Cardiac muscle cell (in vitro differentiated cells and primary cell): ENCODE data around the gene CELF1. TPM values are rescaled to one million over a fixed set of nuclear protein-coding genes. Genes with fewer than 3 reads are reported as not detected.
"Not testable (repeated sequence)": the region's sequence is repeated elsewhere in the genome, so short reads cannot be mapped to it uniquely, and the experiment has no call there.

ENCODE experiments used
- DNase-seq, 2 donors: peaks; one replicate each; pipeline versions ENCODE4 v3.0.0 to v3.0.0-alpha.2; 2010 to 2017; ENCODE audit warnings: low read depth in 1 of 2, low spot score in 1 of 2
- H3K27ac ChIP-seq: fragments of 200-600 bp; sonication (generic); 2 replicates; pipeline ENCODE4 v1.5.1; 2016
- H3K27me3 ChIP-seq: fragments of 200-600 bp; sonication (generic); 2 replicates; pipeline ENCODE4 v1.6.0; 2016; ENCODE audit warnings: control low read depth
- H3K36me3 ChIP-seq: fragments of 200-600 bp; sonication (generic); 2 replicates; pipeline ENCODE4 v1.5.1; 2016; ENCODE audit warnings: control low read depth
- H3K4me1 ChIP-seq: fragments of 200-600 bp; sonication (generic); 2 replicates; pipeline ENCODE4 v1.8.1; 2017; ENCODE audit warnings: low read depth, mild to moderate bottlenecking, mixed run types
- H3K4me3 ChIP-seq: fragments of 200-600 bp; sonication (generic); 2 replicates; pipeline ENCODE4 v1.5.1; 2016; ENCODE audit warnings: mild to moderate bottlenecking
- H3K9me3 ChIP-seq: fragments of 200-600 bp; sonication (generic); 2 replicates; pipeline ENCODE4 v1.5.1; 2017; ENCODE audit warnings: low read depth, mild to moderate bottlenecking, control low read depth
- polyA plus RNA-seq: library from polyadenylated mRNA; unstranded; fragments of >200 nt; fragmentation: Nextera tagmentation; extraction: Ambion mirVana; gene quantifications from 2 replicates; pipeline ENCODE4 v1.2.1, GENCODE V29; 2016
- total RNA-seq: library from RNA; depleted of rRNA; stranded (reverse); fragments of >200 nt; gene quantifications from 2 replicates; pipeline ENCODE4 v1.2.3, GENCODE V29; 2016
- TF ChIP-seq, protein P1 (sequence below): IDR thresholded peaks from 2 replicates; pipeline ENCODE4 v1.5.1; 2012; ENCODE audit warnings: low read depth, mild to moderate bottlenecking, low read length

CELF1 gene
- total and polyA plus RNA-seq, 2 experiments from 2014 or later, result 98.9 to 178 TPM

DNA sequence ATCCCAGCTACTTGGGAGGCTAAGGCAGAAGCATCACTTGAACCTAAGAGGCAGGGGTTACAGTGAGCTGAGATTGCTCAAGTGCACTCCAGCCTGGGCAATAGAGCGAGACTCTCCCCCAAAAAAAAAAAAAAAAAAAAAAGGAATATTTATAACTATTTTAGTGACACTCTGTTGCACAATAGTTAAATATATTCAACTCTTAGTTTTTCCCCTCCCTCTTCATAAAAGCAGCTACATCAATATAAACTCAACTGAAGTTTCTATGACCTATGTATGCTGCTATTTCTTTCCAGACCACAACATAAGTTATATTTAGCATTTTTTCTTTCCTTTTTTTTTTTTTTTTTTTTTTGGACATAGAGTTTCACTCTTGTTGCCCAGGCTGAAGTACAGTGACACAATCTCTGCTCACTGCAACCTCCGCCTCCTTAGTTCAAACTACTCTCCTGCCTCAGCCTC, 19.2 kb downstream of the CELF1 start:
- peak in 1 of 2 donors; percentile 61 for DNase-seq
- peaks cover 21% of the 10 kb centered on the region for H3K4me1 ChIP-seq
- H3K27ac ChIP-seq, result no peak overlapping the region
- no peaks in the 10 kb centered on the region for H3K9me3 ChIP-seq
- no peak overlapping the region for H3K4me3 ChIP-seq
- H3K27me3 ChIP-seq, result no peaks in the 10 kb centered on the region
- H3K36me3 ChIP-seq, result no peaks in the 10 kb centered on the region
- TF ChIP-seq, protein P1, sequence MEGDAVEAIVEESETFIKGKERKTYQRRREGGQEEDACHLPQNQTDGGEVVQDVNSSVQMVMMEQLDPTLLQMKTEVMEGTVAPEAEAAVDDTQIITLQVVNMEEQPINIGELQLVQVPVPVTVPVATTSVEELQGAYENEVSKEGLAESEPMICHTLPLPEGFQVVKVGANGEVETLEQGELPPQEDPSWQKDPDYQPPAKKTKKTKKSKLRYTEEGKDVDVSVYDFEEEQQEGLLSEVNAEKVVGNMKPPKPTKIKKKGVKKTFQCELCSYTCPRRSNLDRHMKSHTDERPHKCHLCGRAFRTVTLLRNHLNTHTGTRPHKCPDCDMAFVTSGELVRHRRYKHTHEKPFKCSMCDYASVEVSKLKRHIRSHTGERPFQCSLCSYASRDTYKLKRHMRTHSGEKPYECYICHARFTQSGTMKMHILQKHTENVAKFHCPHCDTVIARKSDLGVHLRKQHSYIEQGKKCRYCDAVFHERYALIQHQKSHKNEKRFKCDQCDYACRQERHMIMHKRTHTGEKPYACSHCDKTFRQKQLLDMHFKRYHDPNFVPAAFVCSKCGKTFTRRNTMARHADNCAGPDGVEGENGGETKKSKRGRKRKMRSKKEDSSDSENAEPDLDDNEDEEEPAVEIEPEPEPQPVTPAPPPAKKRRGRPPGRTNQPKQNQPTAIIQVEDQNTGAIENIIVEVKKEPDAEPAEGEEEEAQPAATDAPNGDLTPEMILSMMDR, result no peak

DNA sequence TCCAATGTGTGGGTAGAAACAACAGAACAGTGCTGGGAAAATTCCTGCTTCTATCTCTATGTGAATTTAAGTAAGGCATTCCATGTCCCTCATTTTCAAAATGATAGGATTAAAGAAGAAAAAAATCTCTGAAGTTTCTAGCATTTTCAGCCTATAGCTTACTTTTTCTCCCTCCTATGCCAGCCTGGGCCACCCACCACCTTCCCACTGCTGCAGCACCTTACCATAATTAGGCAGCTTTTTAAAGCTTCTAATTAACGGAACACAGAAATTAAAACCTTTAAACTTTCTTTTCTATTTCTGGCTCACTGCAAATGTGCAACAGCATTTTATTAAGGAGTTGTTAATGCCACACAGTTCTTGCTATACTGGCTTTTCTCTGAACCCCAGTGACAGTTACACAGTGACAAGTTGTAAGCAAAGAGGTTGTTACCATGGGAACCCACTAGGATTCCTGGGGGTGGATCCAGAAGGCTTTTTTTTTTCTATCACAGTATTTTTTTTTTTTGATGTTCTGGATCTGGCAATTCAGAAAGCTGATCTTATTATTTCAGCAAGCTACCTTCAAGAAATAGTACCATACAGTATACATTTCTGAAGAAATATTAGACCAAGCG, 20.2 kb downstream of the CELF1 start:
- Histone ChIP-seq H3K4me3 (no peak overlapping the region), H3K27me3 (no peaks in the 10 kb centered on the region), H3K4me1 (peaks cover 21% of the 10 kb centered on the region), H3K27ac (peak overlapping the region; percentile 39), H3K36me3 (no peaks in the 10 kb centered on the region), H3K9me3 (no peaks in the 10 kb centered on the region)
- TF ChIP-seq, protein P1, result no peak
- peak; percentile 50 for DNase-seq

DNA sequence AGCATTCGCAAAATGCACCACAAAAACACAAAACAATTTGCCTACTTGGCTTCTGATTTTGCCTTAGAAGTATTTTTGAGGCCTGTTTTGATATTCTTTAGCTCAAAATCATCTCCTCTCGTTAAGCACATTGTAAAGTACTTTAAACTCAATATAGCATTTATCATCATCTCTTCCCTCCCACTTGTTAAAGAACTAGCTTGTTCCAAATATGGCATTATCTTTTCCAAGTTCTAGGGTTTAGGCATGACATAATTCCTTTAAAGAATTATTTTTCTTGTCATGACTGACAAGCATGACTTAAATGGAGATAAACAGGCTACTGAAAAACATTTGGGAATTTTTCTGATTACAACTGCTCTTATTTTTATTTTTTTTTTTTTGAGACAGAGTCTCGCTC, 21.3 kb downstream of the CELF1 start:
- Histone ChIP-seq H3K36me3 (no peaks in the 10 kb centered on the region), H3K27me3 (no peaks in the 10 kb centered on the region), H3K27ac (peak overlapping the region; percentile 39), H3K4me1 (peaks cover 27% of the 10 kb centered on the region), H3K4me3 (no peak overlapping the region), H3K9me3 (no peaks in the 10 kb centered on the region)
- TF ChIP-seq, protein P1, result no peak
- peak in 1 of 2 donors; percentile 44 for DNase-seq

DNA sequence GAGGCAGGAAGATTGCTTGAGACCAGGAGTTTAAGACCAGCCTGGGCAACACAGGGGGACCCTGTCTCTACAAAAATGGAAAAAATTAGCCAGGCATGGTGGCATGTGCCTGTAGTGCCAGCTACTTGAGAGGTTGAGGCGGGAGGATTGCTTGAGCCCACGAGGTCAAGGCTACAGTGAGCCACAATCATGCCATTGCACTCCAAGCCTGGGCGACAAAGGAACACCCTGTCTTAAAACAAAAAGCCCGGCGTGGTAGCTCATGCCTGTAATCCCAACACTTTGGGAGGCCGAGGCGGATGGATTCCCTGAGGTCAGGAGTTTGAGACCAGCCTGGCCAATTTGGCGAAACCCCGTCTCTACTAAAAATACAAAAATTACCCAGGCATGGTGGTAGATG, 22.2 kb downstream of the CELF1 start:
- H3K27me3 ChIP-seq, H3K4me3 ChIP-seq, H3K9me3 ChIP-seq, H3K36me3 ChIP-seq, DNase-seq: not testable (repeated sequence)
- Histone ChIP-seq H3K4me1 (peaks cover 30% of the 10 kb centered on the region), H3K27ac (peak overlapping the region; percentile 39)

DNA sequence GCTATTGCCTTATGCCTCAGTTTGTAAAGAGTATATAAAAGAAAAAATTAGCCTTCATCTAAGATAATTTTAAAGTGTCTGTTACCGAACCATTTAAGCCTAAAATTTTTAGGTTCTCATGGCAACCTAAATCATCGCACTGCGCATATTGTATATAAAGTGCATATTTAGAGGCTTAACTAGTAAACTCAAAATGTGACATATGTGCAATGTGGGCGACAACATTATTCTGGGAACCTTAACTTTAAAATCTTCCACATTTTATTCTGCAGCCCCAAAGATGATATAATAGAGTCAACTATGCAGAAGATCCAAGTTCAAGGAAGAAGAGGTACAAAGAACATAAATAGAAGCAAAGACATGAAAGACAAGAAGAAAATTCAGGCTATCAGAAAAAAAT, 23.0 kb downstream of the CELF1 start:
- TF ChIP-seq, protein P1, result no peak
- Histone ChIP-seq H3K36me3 (no peaks in the 10 kb centered on the region), H3K27me3 (no peaks in the 10 kb centered on the region), H3K27ac (peak overlapping the region; percentile 39), H3K4me1 (peaks cover 38% of the 10 kb centered on the region), H3K4me3 (no peak overlapping the region), H3K9me3 (no peaks in the 10 kb centered on the region)
- DNase-seq, result no peak

DNA sequence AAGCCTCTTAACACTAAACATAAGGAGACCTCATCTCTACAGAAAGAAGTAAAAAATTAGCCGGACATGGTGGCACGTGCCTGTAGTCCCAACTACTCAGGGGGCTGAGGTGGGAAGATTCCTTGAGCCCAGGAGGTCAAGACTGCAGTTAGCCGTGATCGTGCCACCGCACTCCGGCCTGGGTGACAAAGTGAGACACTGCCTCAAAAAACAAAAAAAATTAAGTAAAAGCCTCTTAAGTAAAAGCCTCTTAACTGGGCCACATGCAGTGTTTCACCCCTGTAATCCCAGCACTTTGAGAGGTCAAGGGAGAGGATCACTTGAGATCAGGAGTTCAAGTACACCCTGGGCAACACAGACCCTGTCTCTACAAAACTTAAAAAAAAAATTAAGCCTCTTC, 25.7 kb downstream of the CELF1 start:
- Histone ChIP-seq H3K27ac (peak overlapping the region; percentile 99), H3K9me3 (no peaks in the 10 kb centered on the region), H3K36me3 (no peaks in the 10 kb centered on the region), H3K27me3 (no peaks in the 10 kb centered on the region), H3K4me3 (no peak overlapping the region), H3K4me1 (peaks cover 50% of the 10 kb centered on the region)
- TF ChIP-seq, protein P1, result no peak
- no peak for DNase-seq

DNA sequence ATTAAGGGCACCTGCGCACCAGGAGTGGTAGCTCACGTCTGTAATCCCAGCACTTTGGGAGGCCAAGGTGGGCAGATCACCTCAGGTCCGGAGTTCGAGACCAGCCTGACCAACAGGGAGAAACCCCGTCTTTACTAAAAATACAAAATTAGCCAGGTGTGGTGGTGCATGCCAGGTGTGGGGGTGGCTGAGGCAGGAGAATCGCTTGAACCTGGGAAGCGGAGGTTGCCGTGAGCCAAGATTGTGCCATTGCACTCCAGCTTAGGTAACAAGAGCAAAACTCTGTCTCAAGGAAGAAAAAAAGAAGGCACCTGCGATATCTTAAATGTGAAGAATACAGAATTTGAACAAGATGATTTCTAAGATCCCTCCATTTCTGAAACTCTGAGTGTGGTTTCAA, 26.9 kb downstream of the CELF1 start:
- DNase-seq, H3K36me3 ChIP-seq, H3K4me3 ChIP-seq, H3K27me3 ChIP-seq, H3K9me3 ChIP-seq: not testable (repeated sequence)
- Histone ChIP-seq H3K4me1 (peaks cover 45% of the 10 kb centered on the region), H3K27ac (peak overlapping the region; percentile 99)
